Calu3 (cell line): ENCODE measurements around the gene SP2. TPM values are rescaled to one million over a fixed set of nuclear protein-coding genes. Genes with fewer than 3 reads are reported as not detected.

Experiments
- BruUV-seq: library from RNA; stranded (reverse); fragments of 400-500 nt; replicated peaks from 2 replicates; lab custom pipeline; 2021; lab: Mats Ljungman, UMichigan
- CTCF ChIA-PET: fragments of 300-600 bp; sonication (Branson Sonifier 250); formaldehyde crosslinking; loops from one replicate; lab custom pipeline; 2022; ENCODE audit warnings: antibody characterized with exemption; lab: Charles Lee
- DNase-seq: peaks from one replicate; pipeline ENCODE4 v3.0.0; 2022
- H3K27ac Mint-ChIP-seq: one replicate; pipeline ENCODE4 v1.8.0; 2022; ENCODE audit warnings: mixed read lengths; ENCODE audit not compliant: unreplicated experiment
- H3K27me3 Mint-ChIP-seq: one replicate; pipeline ENCODE4 v1.8.0; 2022; ENCODE audit warnings: mixed read lengths; ENCODE audit not compliant: unreplicated experiment
- H3K36me3 Mint-ChIP-seq: one replicate; pipeline ENCODE4 v1.8.0; 2022; ENCODE audit warnings: mild to moderate bottlenecking, moderate library complexity, mixed read lengths; ENCODE audit not compliant: insufficient read depth, unreplicated experiment
- H3K4me1 Mint-ChIP-seq: one replicate; pipeline ENCODE4 v1.8.0; 2022; ENCODE audit warnings: mild to moderate bottlenecking, low read depth, mixed read lengths; ENCODE audit not compliant: unreplicated experiment
- H3K4me3 Mint-ChIP-seq: one replicate; pipeline ENCODE4 v1.8.0; 2022; ENCODE audit warnings: mild to moderate bottlenecking, low read depth, moderate library complexity, mixed read lengths; ENCODE audit not compliant: unreplicated experiment
- H3K9me3 Mint-ChIP-seq: one replicate; pipeline ENCODE4 v1.8.0; 2022; ENCODE audit warnings: low read depth, mixed read lengths; ENCODE audit not compliant: unreplicated experiment
- CTCF ChIP-seq: fragments of 200-600 bp; IDR thresholded peaks from one replicate; pipeline ENCODE4 v1.8.0; 2022; ENCODE audit warnings: antibody characterized with exemption; ENCODE audit not compliant: unreplicated experiment
- intact Hi-C: fragments of 100-400 bp; cut with micrococcal nuclease; formaldehyde crosslinking; loops from one replicate; pipeline ENCODE4 v1.10.0; 2022; ENCODE audit not compliant: unreplicated experiment
- total RNA-seq: library from RNA; stranded (reverse); gene quantifications from 2 replicates; pipeline ENCODE4 v1.2.3, GENCODE V29; 2022

Gene SP2
- total RNA-seq, 1 experiment from 2014 or later = 21.5 TPM

DNA sequence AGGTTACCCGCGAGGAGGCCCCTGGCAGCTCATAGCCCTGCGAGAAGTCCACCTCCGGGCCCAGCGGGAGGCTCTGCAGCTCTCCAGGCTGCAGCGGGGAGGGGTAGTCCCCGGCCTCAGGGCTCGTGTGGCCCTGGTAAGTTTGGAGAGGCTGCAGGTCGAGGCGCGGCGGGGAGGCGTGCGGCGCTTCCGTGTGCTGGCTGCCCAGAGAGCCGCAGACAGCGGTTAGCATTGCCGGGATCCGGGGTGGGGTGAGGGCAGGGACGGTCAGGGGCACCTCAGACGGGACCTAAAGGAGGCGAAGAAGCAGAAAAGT is 47.9 kb upstream of the SP2 start:
- peaks cover 8% of the 10 kb centered on the region for H3K36me3 Mint-ChIP-seq
- intact Hi-C loops = loop anchor here (10.0 kb wide), 1 partner anchor 97 kb away; the partner anchor contains the start of gene PNPO
- H3K4me3 Mint-ChIP-seq = no peak overlapping the region
- no peak overlapping the region for H3K27ac Mint-ChIP-seq
- DNase-seq = no peak
- peaks cover 26% of the 10 kb centered on the region for H3K4me1 Mint-ChIP-seq
- no peaks in the 10 kb centered on the region for H3K9me3 Mint-ChIP-seq
- CTCF ChIA-PET = interaction anchor here (1.7 to 2.0 kb wide), 2 partner anchors 13 to 41 kb away, joined by 4 to 7 read pairs; no protein-coding TSS in a partner anchor
- no peak for TF ChIP-seq CTCF
- no TSS peak for BruUV-seq
- H3K27me3 Mint-ChIP-seq = peaks cover 35% of the 10 kb centered on the region

DNA sequence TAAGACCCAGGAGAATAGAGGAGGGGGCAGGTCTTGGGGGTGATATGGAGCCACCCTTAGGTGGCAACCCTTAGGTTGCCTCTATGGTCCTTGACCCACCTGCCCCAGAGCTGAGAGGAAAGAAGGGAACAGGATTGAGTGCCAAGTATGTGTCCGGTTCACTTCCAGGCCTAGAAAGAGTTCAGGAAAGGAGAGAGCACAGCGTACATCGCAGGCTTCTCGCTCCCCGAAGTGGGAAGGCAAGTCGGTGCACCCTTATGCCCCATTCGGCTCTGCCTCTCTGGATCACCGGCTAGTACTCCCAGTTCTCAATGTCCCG is 45.7 kb upstream of the SP2 start:
- Mint-ChIP-seq H3K27ac (no peak overlapping the region), H3K9me3 (no peaks in the 10 kb centered on the region), H3K27me3 (peaks cover 57% of the 10 kb centered on the region), H3K36me3 (peaks cover 8% of the 10 kb centered on the region), H3K4me1 (peaks cover 22% of the 10 kb centered on the region), H3K4me3 (peak overlapping the region; percentile 75)
- intact Hi-C loops = no loop called here
- no TSS peak for BruUV-seq
- TF ChIP-seq CTCF = no peak
- no peak for DNase-seq
- CTCF ChIA-PET = interaction anchor here (0.9 to 2.6 kb wide), 10 partner anchors 9 to 168 kb away, joined by 3 to 25 read pairs (median 4); partner anchors contain the start of genes SCRN2, SP2 and TBX21

GRCh38 chr17:47850692-47851573 is 45.1 kb upstream of the SP2 start, which contains the start of gene SP6:
Gene SP6, minus strand, starts transcription at chr17:47851163. Its CDS starts 2,734 bp downstream, at chr17:47848429.
- CTCF ChIA-PET = interaction anchor here (0.6 to 2.6 kb wide), 14 partner anchors 8 to 301 kb away, joined by 3 to 25 read pairs (median 4); partner anchors contain the start of genes CDK5RAP3, LRRC46, MRPL10 and SCRN2
- Mint-ChIP-seq H3K36me3 (peaks cover 8% of the 10 kb centered on the region), H3K4me1 (peaks cover 22% of the 10 kb centered on the region), H3K27ac (no peak within 1 kb of the TSS), H3K9me3 (no peaks in the 10 kb centered on the region), H3K27me3 (peaks cover 63% of the 10 kb centered on the region), H3K4me3 (peak within 1 kb of the TSS; percentile 75)
- no TSS peak for BruUV-seq
- intact Hi-C loops = no loop called here
- DNase-seq = peak; percentile 97
- peak; percentile 21 for TF ChIP-seq CTCF

GRCh38 chr17:47851764-47852112 is 44.3 kb upstream of the SP2 start:
- Mint-ChIP-seq H3K36me3 (peaks cover 8% of the 10 kb centered on the region), H3K9me3 (no peaks in the 10 kb centered on the region), H3K4me1 (peaks cover 22% of the 10 kb centered on the region), H3K4me3 (peak overlapping the region; percentile 75), H3K27me3 (peaks cover 71% of the 10 kb centered on the region), H3K27ac (no peak overlapping the region)
- BruUV-seq = no TSS peak
- DNase-seq = no peak
- intact Hi-C loops = no loop called here
- CTCF ChIA-PET = interaction anchor here (1.3 to 2.6 kb wide), 5 partner anchors 11 to 167 kb away, joined by 3 to 25 read pairs (median 9); partner anchors contain the start of genes SCRN2 and SP2
- TF ChIP-seq CTCF = no peak
